GM23248 (cell line): ENCODE measurements around the gene HDAC10. TPM values are rescaled to one million over a fixed set of nuclear protein-coding genes. Genes with fewer than 3 reads are reported as not detected.

Experiments
- DNase-seq: peaks from one replicate; pipeline ENCODE4 v3.0.0-alpha.2; 2015
- H2AFZ ChIP-seq: fragments of 200-600 bp; sonication (generic); 2 replicates; pipeline ENCODE4 v1.6.1; 2016; ENCODE audit warnings: antibody characterized with exemption
- H3F3A ChIP-seq: fragments of 200-600 bp; sonication (generic); 2 replicates; pipeline ENCODE4 v1.6.1; 2016; ENCODE audit warnings: mild to moderate bottlenecking, antibody characterized with exemption, mixed run types; ENCODE audit not compliant: insufficient read depth
- H3K27ac ChIP-seq: fragments of 200-600 bp; sonication (generic); 2 replicates; pipeline ENCODE4 v1.5.1; 2016; ENCODE audit warnings: mild to moderate bottlenecking
- H3K27me3 ChIP-seq: fragments of 200-600 bp; sonication (generic); replicated peaks from 2 replicates; pipeline ENCODE4 v1.6.1; 2016; ENCODE audit warnings: mild to moderate bottlenecking; ENCODE audit not compliant: insufficient read depth
- H3K36me3 ChIP-seq: fragments of 200-600 bp; sonication (generic); 2 replicates; pipeline ENCODE4 v1.6.1; 2016; ENCODE audit warnings: low read depth, mild to moderate bottlenecking
- H3K4me1 ChIP-seq: fragments of 200-600 bp; sonication (generic); 2 replicates; pipeline ENCODE4 v1.6.1; 2016; ENCODE audit warnings: mild to moderate bottlenecking; ENCODE audit not compliant: insufficient read depth
- H3K4me2 ChIP-seq: fragments of 200-600 bp; sonication (generic); one replicate; pipeline ENCODE4 v1.6.1; 2016; ENCODE audit warnings: mild to moderate bottlenecking; ENCODE audit not compliant: unreplicated experiment
- H3K4me3 ChIP-seq: fragments of 200-600 bp; sonication (generic); 2 replicates; pipeline ENCODE4 v1.5.1; 2016; ENCODE audit warnings: mild to moderate bottlenecking
- H3K79me2 ChIP-seq: fragments of 200-600 bp; sonication (generic); 2 replicates; pipeline ENCODE4 v1.6.1; 2016; ENCODE audit warnings: mild to moderate bottlenecking; ENCODE audit not compliant: insufficient read depth
- H3K9ac ChIP-seq: fragments of 200-600 bp; sonication (generic); 2 replicates; pipeline ENCODE4 v1.6.1; 2016; ENCODE audit warnings: mild to moderate bottlenecking
- H3K9me2 ChIP-seq: fragments of 200-600 bp; sonication (generic); 2 replicates; pipeline ENCODE4 v1.6.1; 2016; ENCODE audit warnings: mixed run types, mild to moderate bottlenecking, moderate library complexity; ENCODE audit not compliant: insufficient read depth
- H3K9me3 ChIP-seq: fragments of 200-600 bp; sonication (generic); one replicate; pipeline ENCODE4 v1.6.1; 2017; ENCODE audit warnings: low read depth
- H4K20me1 ChIP-seq: fragments of 200-600 bp; sonication (generic); 2 replicates; pipeline ENCODE4 v1.6.0; 2016; ENCODE audit not compliant: insufficient read depth
- EZH2 ChIP-seq: fragments of 200-600 bp; sonication (generic); IDR thresholded peaks from 2 replicates; pipeline ENCODE4 v1.6.1; 2018; ENCODE audit warnings: antibody characterized with exemption, mild to moderate bottlenecking; ENCODE audit not compliant: insufficient read depth, poor library complexity, severe bottlenecking
- EZH2phosphoT487 ChIP-seq: fragments of 200-600 bp; sonication (generic); IDR thresholded peaks from 2 replicates; pipeline ENCODE4 v1.6.1; 2018; ENCODE audit warnings: antibody characterized with exemption, moderate library complexity, mild to moderate bottlenecking, low read depth; ENCODE audit not compliant: insufficient read depth
- WGBS, 2 experiments: methylation state at CpG; one replicate each; pipeline ENCODE4 v1.1.6; 2015 to 2017; ENCODE audit warnings: low lambda C conversion rate in 2 of 2, low coverage in 1 of 2; ENCODE audit errors: missing lambda C conversion rate in 2 of 2; 5-methylcytosine and 5-hydroxymethylcytosine counted together
- in situ Hi-C: fragments of 300-500 bp; cut with MboI; formaldehyde crosslinking; loops from 2 replicates; pipeline ENCODE4 v1.15.0; 2020
- polyA plus RNA-seq: library from polyadenylated mRNA; unstranded; fragments of >200 nt; fragmentation: Nextera tagmentation; extraction: Ambion mirVana; gene quantifications from 2 replicates; pipeline ENCODE4 v1.2.1, GENCODE V29; 2016
- total RNA-seq: library from RNA; depleted of rRNA; stranded (reverse); fragments of >200 nt; shearing (Covaris generic); gene quantifications from 2 replicates; pipeline ENCODE4 v1.2.3, GENCODE V29; 2014

Gene HDAC10
- total and polyA plus RNA-seq, 2 experiments from 2014 or later = 6.6 to 16.8 TPM

GRCh38 chr22:50253046-50253915, 2.2 kb upstream of the HDAC10 start:
- 78 to 84% methylated on average over 17 to 22 of the region's 22 CpGs for WGBS, 2 experiments
- in situ Hi-C loops = no loop called here
- H2AFZ ChIP-seq = no peak overlapping the region
- H3K9me2 ChIP-seq = no peaks in the 10 kb centered on the region
- H3K4me1 ChIP-seq = peaks cover 7% of the 10 kb centered on the region; the same call in 1 of the 2 replicates
- H3K27me3 ChIP-seq = no peaks in the 10 kb centered on the region
- H3K4me2 ChIP-seq = no peak overlapping the region
- H3K27ac ChIP-seq = no peak overlapping the region
- no peaks in the 10 kb centered on the region for H4K20me1 ChIP-seq
- H3K9me3 ChIP-seq = no peaks in the 10 kb centered on the region
- no peaks in the 10 kb centered on the region for H3F3A ChIP-seq
- TF ChIP-seq EZH2 = no peak
- no peak for TF ChIP-seq EZH2phosphoT487
- H3K4me3 ChIP-seq = no peak overlapping the region
- H3K36me3 ChIP-seq = no peaks in the 10 kb centered on the region
- peaks cover 18% of the 10 kb centered on the region; the same call in 1 of the 2 replicates for H3K79me2 ChIP-seq
- DNase-seq = no peak
- H3K9ac ChIP-seq = no peak overlapping the region

GRCh38 chr22:50252082-50253045, 1.3 kb upstream of the HDAC10 start:
- in situ Hi-C loops = no loop called here
- Histone ChIP-seq H3K27ac (no peak overlapping the region), H3K4me1 (peaks cover 7% of the 10 kb centered on the region; the same call in 1 of the 2 replicates), H3K4me2 (no peak overlapping the region), H3K27me3 (no peaks in the 10 kb centered on the region), H3K9ac (no peak overlapping the region), H3K9me2 (no peaks in the 10 kb centered on the region), H3K9me3 (no peaks in the 10 kb centered on the region), H3K79me2 (peaks cover 17% of the 10 kb centered on the region; the same call in 1 of the 2 replicates), H3F3A (no peaks in the 10 kb centered on the region), H3K36me3 (no peaks in the 10 kb centered on the region), H2AFZ (no peak overlapping the region), H4K20me1 (no peaks in the 10 kb centered on the region), H3K4me3 (no peak overlapping the region)
- TF ChIP-seq EZH2phosphoT487 (no peak), EZH2 (no peak)
- DNase-seq = peak; percentile 86
- WGBS, 2 experiments = 45 to 52% methylated on average over 21 to 25 of the region's 25 CpGs

- TF ChIP-seq EZH2phosphoT487 (no peak), EZH2 (no peak)
- Histone ChIP-seq H3K27ac (no peak overlapping the region), H4K20me1 (no peaks in the 10 kb centered on the region), H3K4me3 (peak overlapping the region; percentile 80), H2AFZ (no peak overlapping the region), H3K36me3 (no peaks in the 10 kb centered on the region), H3K79me2 (peaks cover 25% of the 10 kb centered on the region; the same call in 1 of the 2 replicates), H3K9me2 (no peaks in the 10 kb centered on the region), H3F3A (no peaks in the 10 kb centered on the region), H3K27me3 (no peaks in the 10 kb centered on the region), H3K4me2 (peak overlapping the region; percentile 80), H3K4me1 (peaks cover 7% of the 10 kb centered on the region; the same call in 1 of the 2 replicates), H3K9me3 (no peaks in the 10 kb centered on the region), H3K9ac (peak overlapping the region; percentile 81)
- 10 to 11% methylated on average over 29 to 33 of the region's 36 CpGs for WGBS, 2 experiments
- in situ Hi-C loops = no loop called here
- DNase-seq = no peak
Observed at GRCh38 chr22:50251477-50252081, 514 bp upstream of the HDAC10 start.

GRCh38 chr22:50250249-50250554, 863 bp downstream of the HDAC10 start:
- Histone ChIP-seq H3K79me2 (peaks cover 38% of the 10 kb centered on the region), H3K9ac (peak overlapping the region; percentile 81), H3K27me3 (no peaks in the 10 kb centered on the region), H3K27ac (no peak overlapping the region), H3F3A (no peaks in the 10 kb centered on the region), H3K9me2 (no peaks in the 10 kb centered on the region), H3K9me3 (no peaks in the 10 kb centered on the region), H3K4me2 (peak overlapping the region; percentile 80), H2AFZ (no peak overlapping the region), H3K36me3 (no peaks in the 10 kb centered on the region), H4K20me1 (no peaks in the 10 kb centered on the region), H3K4me3 (peak overlapping the region; percentile 80), H3K4me1 (peaks cover 7% of the 10 kb centered on the region; the same call in 1 of the 2 replicates)
- TF ChIP-seq EZH2 (no peak), EZH2phosphoT487 (no peak)
- no peak for DNase-seq
- in situ Hi-C loops = no loop called here
- WGBS, 2 experiments = 79 to 82% methylated on average over 11 of the region's 11 CpGs
